ENCODE measurements around the gene RECQL5. TPM values are rescaled to one million over a fixed set of nuclear protein-coding genes. Genes with fewer than 3 reads are reported as not detected.

Gene RECQL5
- total RNA-seq, 1 donor from 2014 or later, result 16.2 TPM

- no peak for DNase-seq
These were observed 18.5 kb upstream of the RECQL5 start for GRCh38 chr17:75685499-75685898.

- DNase-seq, result no peak
These were observed 18.0 kb upstream of the RECQL5 start for GRCh38 chr17:75684924-75685323.

- peak; percentile 58 for DNase-seq
These were observed 17.3 kb upstream of the RECQL5 start for GRCh38 chr17:75684249-75684648.

- DNase-seq, result peak; percentile 55
These were observed 16.6 kb upstream of the RECQL5 start for GRCh38 chr17:75683583-75683982.

GRCh38 chr17:75681289-75681688, 14.3 kb upstream of the RECQL5 start:
- no peak for DNase-seq

- no peak for DNase-seq
These were observed 13.5 kb upstream of the RECQL5 start for GRCh38 chr17:75680431-75680830.

- peak; percentile 83 for DNase-seq
These were observed 12.8 kb upstream of the RECQL5 start for GRCh38 chr17:75679706-75680211.

GRCh38 chr17:75676461-75676860, 9.5 kb upstream of the RECQL5 start:
- peak; percentile 52 for DNase-seq

GRCh38 chr17:75673487-75673886, 6.5 kb upstream of the RECQL5 start:
- no peak for DNase-seq

- DNase-seq, result no peak
These were observed 5.1 kb upstream of the RECQL5 start for GRCh38 chr17:75672011-75672410.

GRCh38 chr17:75670868-75671267, 3.9 kb upstream of the RECQL5 start:
- no peak for DNase-seq

- no peak for DNase-seq
These were observed 1.5 kb upstream of the RECQL5 start for GRCh38 chr17:75668489-75668888.

GRCh38 chr17:75667825-75668224, 871 bp upstream of the RECQL5 start:
- no peak for DNase-seq

- DNase-seq, result no peak
These were observed 973 bp downstream of the RECQL5 start for GRCh38 chr17:75665981-75666380.

GRCh38 chr17:75664099-75664549, 2.8 kb downstream of the RECQL5 start:
- DNase-seq, result no peak

- no peak for DNase-seq
These were observed 4.4 kb downstream of the RECQL5 start for GRCh38 chr17:75662511-75662910.

- DNase-seq, result no peak
These were observed 5.4 kb downstream of the RECQL5 start for GRCh38 chr17:75661531-75661930.

- no peak for DNase-seq
These were observed 8.7 kb downstream of the RECQL5 start for GRCh38 chr17:75658237-75658636.

- DNase-seq, result peak; percentile 75
These were observed 12.8 kb downstream of the RECQL5 start for GRCh38 chr17:75654176-75654575.

- DNase-seq, result peak; percentile 63
These were observed 13.9 kb downstream of the RECQL5 start for GRCh38 chr17:75652934-75653549.

- DNase-seq, result no peak
These were observed 14.6 kb downstream of the RECQL5 start for GRCh38 chr17:75652341-75652740.

GRCh38 chr17:75650874-75651273, 16.1 kb downstream of the RECQL5 start:
- no peak for DNase-seq

GRCh38 chr17:75649687-75650086, 17.3 kb downstream of the RECQL5 start:
- DNase-seq, result no peak

GRCh38 chr17:75647921-75648320, 19.0 kb downstream of the RECQL5 start:
- DNase-seq, result no peak

- no peak for DNase-seq
These were observed 19.9 kb downstream of the RECQL5 start for GRCh38 chr17:75647061-75647460.

Data from dermis blood vessel endothelial cell (primary cell).